ENCODE measurements around the gene ZBTB7C. TPM values are rescaled to one million over a fixed set of nuclear protein-coding genes. Genes with fewer than 3 reads are reported as not detected.
A peak's percentile ranks its signal among the peaks of the same experiment; 100 is the strongest.

Gene ZBTB7C
- polyA plus RNA-seq, 1 of the 3 experiments (the other 2 are of a cell fraction) = 0.05 TPM

- TF ChIP-seq, protein P1, sequence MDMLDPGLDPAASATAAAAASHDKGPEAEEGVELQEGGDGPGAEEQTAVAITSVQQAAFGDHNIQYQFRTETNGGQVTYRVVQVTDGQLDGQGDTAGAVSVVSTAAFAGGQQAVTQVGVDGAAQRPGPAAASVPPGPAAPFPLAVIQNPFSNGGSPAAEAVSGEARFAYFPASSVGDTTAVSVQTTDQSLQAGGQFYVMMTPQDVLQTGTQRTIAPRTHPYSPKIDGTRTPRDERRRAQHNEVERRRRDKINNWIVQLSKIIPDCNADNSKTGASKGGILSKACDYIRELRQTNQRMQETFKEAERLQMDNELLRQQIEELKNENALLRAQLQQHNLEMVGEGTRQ (IDR thresholded peaks at IDR 0.05; ENCODE audit: borderline replicate concordance, low read depth, low read length) = no peak
- TF ChIP-seq EZH2phosphoT487 (IDR thresholded peaks at IDR 0.05; ENCODE audit: borderline replicate concordance, low read depth) (no peak), RAD21 (IDR thresholded peaks at IDR 0.05; ENCODE audit: low read length) (no peak), RFX5 (IDR thresholded peaks at IDR 0.05; ENCODE audit: low read length) (no peak), TAF1 (IDR thresholded peaks at IDR 0.05; ENCODE audit: borderline replicate concordance, low read depth, low read length) (no peak), GATA2 (CRISPR knock-in tag; IDR thresholded peaks at IDR 0.05) (peak; percentile 74), CTCF (IDR thresholded peaks at IDR 0.05) (no peak), SIN3A (IDR thresholded peaks at IDR 0.05; ENCODE audit: borderline replicate concordance, low read depth, low read length) (no peak), CHD2 (IDR thresholded peaks at IDR 0.05; ENCODE audit: low read length, partially characterized antibody) (no peak)
- TF ChIP-seq, protein P2, sequence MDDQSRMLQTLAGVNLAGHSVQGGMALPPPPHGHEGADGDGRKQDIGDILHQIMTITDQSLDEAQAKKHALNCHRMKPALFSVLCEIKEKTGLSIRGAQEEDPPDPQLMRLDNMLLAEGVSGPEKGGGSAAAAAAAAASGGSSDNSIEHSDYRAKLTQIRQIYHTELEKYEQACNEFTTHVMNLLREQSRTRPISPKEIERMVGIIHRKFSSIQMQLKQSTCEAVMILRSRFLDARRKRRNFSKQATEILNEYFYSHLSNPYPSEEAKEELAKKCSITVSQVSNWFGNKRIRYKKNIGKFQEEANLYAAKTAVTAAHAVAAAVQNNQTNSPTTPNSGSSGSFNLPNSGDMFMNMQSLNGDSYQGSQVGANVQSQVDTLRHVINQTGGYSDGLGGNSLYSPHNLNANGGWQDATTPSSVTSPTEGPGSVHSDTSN (IDR thresholded peaks at IDR 0.05) = peak; percentile 9; the same call in 1 of the 2 replicates
Observed at GRCh38 chr18:48325115-48325665, 84.0 kb downstream of the ZBTB7C start (continued).

- Histone ChIP-seq H4K20me1 (ENCODE audit: insufficient read depth) (no peaks in the 10 kb centered on the region), H2AFZ (ENCODE audit: low read depth) (0 out of 2 replicates have a peak overlapping the region, but pooled peaks have one; percentile 52), H3K9me3 (no peaks in the 10 kb centered on the region), H3K9me2 (no peaks in the 10 kb centered on the region), H3K36me3 (replicated peaks in 1 of 2; ENCODE audit: control insufficient read depth in 1 of 2, insufficient read depth in 2 of 2, low read length in 1 of 2) (no peaks in the 10 kb centered on the region), H3F3A (replicated peaks; ENCODE audit: insufficient read depth) (peaks cover 12% of the 10 kb centered on the region), H3K27me3 (ENCODE audit: insufficient read depth) (no peaks in the 10 kb centered on the region), H3K4me3 (ENCODE audit: low read depth in 2 of 2, low read length in 1 of 2) (no peak overlapping the region), H3K4me2 (no peak overlapping the region), H3K4me1 (ENCODE audit: control insufficient read depth in 1 of 2, insufficient read depth in 2 of 2, low read depth in 1 of 2, low read length in 1 of 2) (peaks cover 21 to 54% of the 10 kb centered on the region in 2 experiments), H3K27ac (ENCODE audit: low read depth in 2 of 2, low read length in 1 of 2) (peak overlapping the region in 1 of 2 experiments; percentile 79; a peak in 2 of 4 replicates), H3K79me2 (ENCODE audit: insufficient read depth) (no peaks in the 10 kb centered on the region), H3K9ac (no peak overlapping the region)
- CTCF ChIA-PET = interaction anchor here (0.7 to 1.2 kb wide), 5 partner anchors 29 to 122 kb away, joined by 3 to 4 read pairs (median 3); no protein-coding TSS in a partner anchor
- 87% methylated on average over 9 of the region's 9 CpGs for WGBS (ENCODE audit: low lambda C conversion rate)
- peak; percentile 42 for DNase-seq
- POLR2A ChIA-PET = no interaction called here
- TF ChIP-seq, protein P1 (IDR thresholded peaks at IDR 0.05; ENCODE audit: borderline replicate concordance, low read depth, low read length) = no peak
- TF ChIP-seq EZH2phosphoT487 (IDR thresholded peaks at IDR 0.05; ENCODE audit: borderline replicate concordance, low read depth) (no peak), SMC3 (IDR thresholded peaks at IDR 0.05; ENCODE audit: low read depth, low read length) (no peak), EP300 (IDR thresholded peaks at IDR 0.05; ENCODE audit: borderline replicate concordance in 1 of 2, low read depth in 1 of 2, low read length in 1 of 2) (no peak), POLR2AphosphoS5 (IDR thresholded peaks at IDR 0.05; ENCODE audit: low read depth, low read length) (no peak), CHD2 (IDR thresholded peaks at IDR 0.05; ENCODE audit: low read length, partially characterized antibody) (no peak), CTCF (IDR thresholded peaks at IDR 0.05) (no peak), RFX5 (IDR thresholded peaks at IDR 0.05; ENCODE audit: low read length) (no peak), RXRA (IDR thresholded peaks at IDR 0.05; ENCODE audit: borderline replicate concordance, low read depth) (no peak), GATA2 (CRISPR knock-in tag; IDR thresholded peaks at IDR 0.05) (no peak), RCOR1 (IDR thresholded peaks at IDR 0.05; ENCODE audit: low read length) (no peak), TEAD4 (IDR thresholded peaks at IDR 0.05; ENCODE audit: borderline replicate concordance, insufficient read depth) (no peak), YY1 (IDR thresholded peaks at IDR 0.05; ENCODE audit: low read depth) (no peak), USF1 (IDR thresholded peaks at IDR 0.05; ENCODE audit: borderline replicate concordance, low read depth) (no peak)
- TF ChIP-seq, protein P2 (IDR thresholded peaks at IDR 0.05) = no peak
Observed at GRCh38 chr18:48324651-48325050, 84.5 kb downstream of the ZBTB7C start.

All from SK-N-SH (cell line).